Spleen (tissue), 11 donors: ENCODE results near the gene SIPA1L3. TPM values are rescaled to one million over a fixed set of nuclear protein-coding genes. Genes with fewer than 3 reads are reported as not detected.

ENCODE experiments used
- DNase-seq: peaks from one replicate; pipeline ENCODE4 v3.0.0-alpha.2; 2020
- H3K27ac ChIP-seq, 8 donors: fragments of 200-600 bp; sonication (generic) in 7 of 8; 1 replicate in 4 of 8; 2 replicates in 4 of 8; pipeline versions ENCODE4 v1.5.0 to v1.8.0; 2016 to 2021; ENCODE audit warnings: inconsistent platforms in 4 of 8, mild to moderate bottlenecking in 4 of 8, moderate library complexity in 1 of 8
- H3K27me3 ChIP-seq, 7 donors: fragments of 200-600 bp; sonication (generic) in 6 of 7; replicated peaks in 1 of 7; 1 replicate in 4 of 7; 2 replicates in 3 of 7; pipeline versions ENCODE4 v1.5.0 to v1.8.0; 2016 to 2021; ENCODE audit warnings: inconsistent platforms in 3 of 7, mild to moderate bottlenecking in 1 of 7
- H3K36me3 ChIP-seq, 6 donors: fragments of 200-600 bp; sonication (generic) in 5 of 6; 1 replicate in 4 of 6; 2 replicates in 2 of 6; pipeline versions ENCODE4 v1.5.0 to v1.8.0; 2016 to 2021; ENCODE audit warnings: inconsistent platforms in 2 of 6
- H3K4me1 ChIP-seq, 6 donors: fragments of 200-600 bp; sonication (generic) in 5 of 6; 1 replicate in 3 of 6; 2 replicates in 3 of 6; pipeline versions ENCODE4 v1.5.0 to v1.8.0; 2016 to 2021; ENCODE audit warnings: inconsistent platforms in 3 of 6
- H3K4me3 ChIP-seq, 8 donors: fragments of 200-600 bp; sonication (generic) in 7 of 8; 1 replicate in 4 of 8; 2 replicates in 4 of 8; pipeline versions ENCODE4 v1.5.0 to v1.8.0; 2016 to 2021; ENCODE audit warnings: inconsistent platforms in 4 of 8, mild to moderate bottlenecking in 4 of 8, moderate library complexity in 2 of 8
- H3K9me3 ChIP-seq, 8 donors: fragments of 200-600 bp; sonication (generic) in 7 of 8; 1 replicate in 4 of 8; 2 replicates in 4 of 8; pipeline versions ENCODE4 v1.5.0 to v1.8.0; 2016 to 2021; ENCODE audit warnings: inconsistent platforms in 4 of 8
- POLR2A ChIP-seq, 3 donors: fragments of 450-650 bp; IDR thresholded peaks; one replicate each; pipeline ENCODE4 v1.5.1; 2017; ENCODE audit warnings: antibody characterized with exemption in 3 of 3, mild to moderate bottlenecking in 1 of 3
- POLR2AphosphoS5 ChIP-seq, 3 donors: sonication (generic); formaldehyde crosslinking; IDR thresholded peaks; one replicate each; pipeline ENCODE4 v1.5.1; 2017; ENCODE audit warnings: antibody characterized with exemption in 3 of 3
- WGBS, 5 donors: extraction: QIAGEN DNeasy Blood & Tissue Kit in 3 of 5; methylation state at CpG; one replicate each; pipeline versions ENCODE4 v1.1.5 to v1.1.7; 2013 to 2018; 5-methylcytosine and 5-hydroxymethylcytosine counted together
- intact Hi-C: fragments of 100-400 bp; cut with DNase I; formaldehyde crosslinking; loops from one replicate; pipeline ENCODE4 v1.15.0; 2023; ENCODE audit warnings: low total_unique reads
- polyA plus RNA-seq, 3 donors: library from polyadenylated mRNA; stranded (reverse); fragments of 200-250 nt; gene quantifications; one replicate each; pipeline ENCODE4 v1.2.1, GENCODE V29; 2013
- small RNA-seq, 4 donors: library from RNA; depleted of rRNA; stranded (forward); fragments of <200 nt; gene quantifications; one replicate each; pipeline ENCODE3, GENCODE V24; 2016
- total RNA-seq, 7 donors: library from RNA; depleted of rRNA in 3 of 7; stranded (reverse); fragments of >200 nt in 3 of 7; fragmentation: NEBNext Ultra II Directional in 4 of 7; extraction: Animal tissue kit (Norgen Biotek cat#: 25700) in 4 of 7; gene quantifications; one replicate each; pipeline versions ENCODE4 v1.1.0 to v1.2.1, GENCODE V29; 2016 to 2021
- TF ChIP-seq, protein P1 (sequence below), 11 experiments: fragments of 200-600 bp in 7 of 11; fragments of 450-650 bp in 4 of 11; sonication (generic) in 4 of 11; IDR thresholded peaks in 8 of 11; conservative IDR thresholded peaks in 3 of 11; 1 replicate in 7 of 11; 2 replicates in 4 of 11; pipeline versions ENCODE4 v1.4.0 to v1.8.0; 2016 to 2021; ENCODE audit warnings: antibody characterized with exemption in 11 of 11, inconsistent platforms in 4 of 11, mild to moderate bottlenecking in 1 of 11
- donor health status: healthy with polysubstance abuse.
- donor health status: DM: no; HTN: no; CAD: no; lungs with moderate emphysema.
- donor health status: DM: no; HTN: no; CAD: no.
- donor health status: Bipolar disorder and iron deficiency.
- donor health status: healthy.
- donor health status: DM: no; HTN: no; CAD: no.
- donor health status: DM: yes; HTN: yes; CAD: no.

SIPA1L3 gene
- total and polyA plus RNA-seq, 10 donors = 5.4 to 62.6 (median 40.3) TPM

DNA sequence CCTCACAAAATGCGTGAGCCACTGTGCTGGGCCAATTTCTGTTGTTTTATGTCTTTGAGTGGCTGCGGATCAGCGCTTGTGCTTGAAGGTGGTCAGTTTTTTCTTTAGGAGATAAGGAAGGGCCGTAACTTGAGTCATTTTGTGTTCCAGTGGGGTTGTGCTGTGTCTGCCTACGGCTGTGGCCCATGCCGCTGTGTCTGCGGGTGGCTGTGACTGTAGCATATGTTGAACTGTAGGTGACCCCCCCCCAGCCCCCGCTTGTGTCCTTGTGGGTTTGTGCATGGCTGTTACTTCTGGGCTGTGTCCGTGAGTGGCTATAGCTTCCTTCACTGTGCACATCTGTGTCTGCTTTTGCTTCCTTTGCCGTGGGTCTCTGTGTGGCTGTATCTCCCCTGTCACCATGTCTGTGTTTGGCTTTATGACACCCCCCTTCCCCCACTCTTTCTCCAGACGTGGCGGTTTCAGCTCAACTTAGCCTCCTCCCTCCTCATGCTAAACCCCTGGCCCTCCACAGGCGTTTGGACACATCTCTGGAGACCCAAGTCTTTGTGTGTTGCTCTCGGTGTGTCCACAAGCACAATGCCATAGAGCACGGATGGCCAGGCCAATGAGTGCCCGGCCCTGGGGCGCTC lies 348.5 kb downstream of the SIPA1L3 start:
- WGBS, 5 donors = 31 to 47% (median 36%) methylated on average over 11 to 17 of the region's 17 CpGs
- Histone ChIP-seq H3K27me3 (peaks cover 0 to 41% (median 12%) of the 10 kb centered on the region in 7 donors), H3K4me1 (peaks cover 9 to 66% (median 51%) of the 10 kb centered on the region in 6 donors), H3K27ac (peak overlapping the region; percentile 4 to 91 (median 82)), H3K9me3 (no peaks in the 10 kb centered on the region), H3K36me3 (no peaks in the 10 kb centered on the region), H3K4me3 (peak overlapping the region; percentile 33 to 72 (median 52))
- DNase-seq = no peak
- TF ChIP-seq, protein P1, sequence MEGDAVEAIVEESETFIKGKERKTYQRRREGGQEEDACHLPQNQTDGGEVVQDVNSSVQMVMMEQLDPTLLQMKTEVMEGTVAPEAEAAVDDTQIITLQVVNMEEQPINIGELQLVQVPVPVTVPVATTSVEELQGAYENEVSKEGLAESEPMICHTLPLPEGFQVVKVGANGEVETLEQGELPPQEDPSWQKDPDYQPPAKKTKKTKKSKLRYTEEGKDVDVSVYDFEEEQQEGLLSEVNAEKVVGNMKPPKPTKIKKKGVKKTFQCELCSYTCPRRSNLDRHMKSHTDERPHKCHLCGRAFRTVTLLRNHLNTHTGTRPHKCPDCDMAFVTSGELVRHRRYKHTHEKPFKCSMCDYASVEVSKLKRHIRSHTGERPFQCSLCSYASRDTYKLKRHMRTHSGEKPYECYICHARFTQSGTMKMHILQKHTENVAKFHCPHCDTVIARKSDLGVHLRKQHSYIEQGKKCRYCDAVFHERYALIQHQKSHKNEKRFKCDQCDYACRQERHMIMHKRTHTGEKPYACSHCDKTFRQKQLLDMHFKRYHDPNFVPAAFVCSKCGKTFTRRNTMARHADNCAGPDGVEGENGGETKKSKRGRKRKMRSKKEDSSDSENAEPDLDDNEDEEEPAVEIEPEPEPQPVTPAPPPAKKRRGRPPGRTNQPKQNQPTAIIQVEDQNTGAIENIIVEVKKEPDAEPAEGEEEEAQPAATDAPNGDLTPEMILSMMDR (IDR thresholded peaks at IDR 0.05 in 8 of 11, conservative IDR thresholded peaks at IDR 0.05 in 3 of 11) = no peak
- no peak for TF ChIP-seq POLR2A (IDR thresholded peaks at IDR 0.05)
- TF ChIP-seq POLR2AphosphoS5 (IDR thresholded peaks at IDR 0.05) = no peak
- intact Hi-C loops = no loop called here

Small RNAs within 50 kb of the gene (small RNA-seq; reads per million reads assigned to genes)
- gene RN7SL663P = 0 reads per million in 4 donors

Other genes starting within 250 kb of the SIPA1L3 start
- gene ZNF607, start 187.4 kb upstream of the SIPA1L3 start, total RNA-seq = 10 to 100 TPM in 1 of 7 donors, 1 to 10 TPM in 6; 3.4 to 10.3 (median 7.0) TPM
- gene ZNF607, start 187.4 kb upstream of the SIPA1L3 start, polyA plus RNA-seq = 1 to 10 TPM; 2.7 to 3.0 (median 2.8) TPM
- 10 to 100 TPM in 6 of 7 donors, 1 to 10 TPM in 1; 9.1 to 23.4 (median 20.0) TPM for gene ZNF573, start 127.6 kb upstream of the SIPA1L3 start, total RNA-seq
- gene ZNF573, start 127.6 kb upstream of the SIPA1L3 start, polyA plus RNA-seq = 1 to 10 TPM in 2 of 3 donors, under 1 TPM in 1; 0.50 to 2.0 (median 1.3) TPM
- not detected for gene WDR87, start 614 bp upstream of the SIPA1L3 start, total RNA-seq
- gene WDR87, start 614 bp upstream of the SIPA1L3 start, polyA plus RNA-seq = not detected